ENCODE data around the gene ADGRL2.

Gene ADGRL2

DNA sequence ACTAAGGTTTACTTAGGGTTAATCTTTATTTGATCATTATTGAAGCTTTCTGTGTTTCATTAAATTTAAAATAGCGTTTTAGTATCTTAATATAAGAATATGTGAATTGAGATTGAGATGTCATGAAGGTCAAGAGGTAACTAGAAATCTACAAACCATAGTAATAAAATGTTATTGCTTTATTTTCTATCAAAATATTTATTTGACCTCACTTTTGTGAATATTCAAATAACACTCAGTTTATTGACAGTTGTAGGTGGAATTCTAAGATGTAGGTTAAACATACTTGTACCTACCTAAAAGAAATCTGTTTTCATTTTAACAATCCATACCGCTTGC is 5.7 kb downstream of the ADGRL2 start:
- DNase-seq: no peak

- DNase-seq: no peak
Measured at GRCh38 chr1:81808760-81809159, 8.0 kb downstream of the ADGRL2 start.

GRCh38 chr1:81809808-81810207 is 9.1 kb downstream of the ADGRL2 start:
- DNase-seq: no peak

DNA sequence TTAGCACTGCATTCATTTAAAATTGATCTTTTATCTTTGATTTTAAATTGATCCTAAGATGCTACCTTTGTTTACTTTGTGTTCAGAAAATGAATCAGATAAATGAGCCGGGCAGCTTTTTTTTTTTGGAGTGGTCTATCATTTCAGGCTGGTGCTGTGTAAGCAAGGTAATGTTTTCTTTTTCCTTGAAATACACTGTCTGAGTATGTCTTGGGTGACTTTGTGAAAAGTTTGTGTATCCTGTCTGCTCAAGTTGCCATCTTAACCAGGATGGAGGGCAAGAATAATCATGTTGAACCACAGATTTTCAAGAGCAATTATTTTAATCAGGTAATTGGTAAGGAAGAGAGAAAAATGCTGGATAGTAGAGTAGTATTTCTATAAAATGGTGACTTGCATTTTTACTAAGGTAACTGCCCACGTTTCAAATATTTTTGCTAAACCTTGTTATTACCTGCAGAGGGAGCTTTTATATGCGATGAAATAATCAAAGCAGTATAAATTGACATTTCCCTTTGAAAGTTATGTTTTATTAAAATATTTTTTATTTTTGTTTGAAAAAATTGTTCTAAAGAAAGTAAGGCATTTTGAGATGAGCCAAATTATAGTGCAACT is 11.1 kb downstream of the ADGRL2 start:
- DNase-seq: no peak

DNA sequence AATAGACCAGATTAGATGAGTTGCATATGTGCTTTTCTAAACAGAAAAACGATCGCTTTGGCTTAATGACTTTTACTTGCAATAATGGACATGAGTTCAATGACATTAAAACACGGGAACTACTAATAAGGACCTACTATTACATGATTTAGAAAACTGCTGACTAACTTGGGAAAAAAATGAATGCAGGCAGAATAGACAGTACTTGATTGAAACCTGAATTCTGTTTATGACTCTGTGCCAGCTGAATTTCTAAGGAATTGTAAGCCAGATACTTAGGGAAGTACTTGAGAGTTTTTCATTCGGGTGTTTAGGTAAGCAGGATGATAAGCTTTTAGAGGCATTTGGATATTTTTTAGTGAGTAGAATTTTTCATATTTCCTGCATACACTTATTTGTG is 12.0 kb downstream of the ADGRL2 start:
- DNase-seq: no peak

- no peak for DNase-seq
Measured at GRCh38 chr1:81813691-81814090, 13.0 kb downstream of the ADGRL2 start.

DNA sequence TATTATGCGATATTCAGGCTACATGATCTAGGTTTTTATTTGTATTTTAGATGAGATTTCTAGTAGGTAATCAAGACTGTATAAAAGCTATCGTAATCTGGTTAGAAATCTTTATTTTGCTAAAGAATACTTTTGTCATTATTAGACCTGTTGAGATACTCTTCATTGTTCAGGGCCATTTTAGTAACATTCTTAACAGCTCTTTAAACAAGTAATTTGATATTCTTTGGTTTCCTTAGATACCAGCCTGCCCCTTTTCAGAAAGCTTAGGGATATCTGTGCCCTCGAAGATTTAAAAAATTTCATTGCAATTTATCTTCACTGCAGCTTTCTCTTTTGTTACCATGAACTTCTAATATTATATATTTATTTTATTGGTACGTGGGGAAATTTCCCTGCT is 18.9 kb downstream of the ADGRL2 start:
- no peak for DNase-seq

DNA sequence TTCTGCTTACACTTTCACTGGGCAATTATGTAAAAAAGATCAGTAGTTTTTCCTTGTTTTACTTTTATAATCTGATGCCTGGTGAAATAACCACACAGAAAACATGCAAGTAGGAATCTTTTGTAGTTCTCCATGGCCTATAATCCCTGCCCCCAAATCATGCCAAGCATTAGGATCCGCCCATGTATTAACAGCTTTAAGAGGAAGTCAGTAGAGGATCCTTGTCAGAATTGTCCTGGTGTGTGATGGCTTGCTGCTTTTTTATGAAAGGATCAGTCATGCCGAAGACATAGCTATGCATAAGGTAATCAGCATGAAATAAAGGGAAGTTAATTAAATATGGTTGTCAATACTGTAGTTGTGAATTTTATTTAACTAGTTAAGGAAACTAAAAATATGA is 20.0 kb downstream of the ADGRL2 start:
- DNase-seq: no peak

DNA sequence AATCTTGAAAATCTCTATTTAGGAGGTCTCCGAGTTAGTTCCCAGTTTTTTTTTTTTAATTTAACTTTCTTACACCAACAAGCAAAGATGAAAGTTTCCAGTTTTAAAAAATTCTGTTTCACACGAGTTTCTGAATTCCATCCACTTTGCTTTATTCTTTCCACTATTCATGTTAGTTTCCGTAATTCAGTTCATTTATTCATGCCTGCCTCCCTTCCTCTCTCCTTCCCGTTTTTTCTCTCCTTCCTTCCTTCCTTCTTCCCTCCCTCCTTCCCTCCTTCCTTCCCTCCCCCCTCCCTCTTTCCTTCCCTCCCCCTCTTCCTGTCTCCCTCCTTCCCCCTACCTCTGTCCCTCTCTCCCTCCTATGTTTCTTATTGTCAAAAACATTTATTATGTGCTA is 22.3 kb downstream of the ADGRL2 start:
- DNase-seq: no peak

DNA sequence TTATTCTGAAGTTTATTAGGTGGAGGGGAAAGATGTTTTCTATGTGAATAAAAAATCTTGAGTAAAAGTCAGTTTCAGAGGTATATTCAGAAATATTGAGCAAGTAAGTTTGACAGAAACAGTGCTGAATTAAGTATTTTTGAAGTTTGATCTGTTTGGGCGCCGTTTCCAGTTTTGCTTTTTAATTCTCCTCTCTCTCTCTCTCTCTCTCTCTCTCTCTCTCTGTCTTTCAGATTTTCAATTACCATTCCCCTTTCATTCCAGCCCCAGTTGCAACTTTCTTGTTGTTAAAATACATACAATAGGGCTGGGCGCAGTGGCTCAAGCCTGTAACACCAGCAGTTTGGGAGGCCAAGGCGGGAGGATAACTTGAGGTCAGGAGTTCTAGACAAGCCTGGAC is 24.0 kb downstream of the ADGRL2 start:
- DNase-seq: no peak

- DNase-seq: no peak
Measured at GRCh38 chr1:81827942-81828341, 27.2 kb downstream of the ADGRL2 start.

- no peak for DNase-seq
Measured at GRCh38 chr1:81832573-81832972, 31.8 kb downstream of the ADGRL2 start.

DNA sequence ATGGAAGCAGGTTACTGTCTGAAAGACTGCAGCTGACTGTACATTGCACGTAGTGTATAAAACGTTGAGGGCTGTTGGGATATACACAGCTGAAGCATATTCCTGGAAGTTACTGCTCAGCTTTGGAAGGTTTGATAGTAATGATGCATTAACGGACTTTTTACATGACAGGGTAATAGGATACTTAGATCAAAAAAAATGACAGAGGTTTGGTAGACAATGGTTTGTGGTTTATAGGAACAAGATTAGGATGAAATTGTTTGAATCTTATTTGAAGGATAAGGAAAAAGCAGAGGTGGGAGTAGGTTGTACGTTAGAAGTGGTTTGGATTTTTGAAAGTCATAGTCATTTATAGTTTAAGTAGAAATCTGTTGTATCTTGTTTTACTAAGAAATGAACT is 33.0 kb downstream of the ADGRL2 start:
- DNase-seq: no peak

- DNase-seq: no peak
Measured at GRCh38 chr1:81834268-81834667, 33.5 kb downstream of the ADGRL2 start.

DNA sequence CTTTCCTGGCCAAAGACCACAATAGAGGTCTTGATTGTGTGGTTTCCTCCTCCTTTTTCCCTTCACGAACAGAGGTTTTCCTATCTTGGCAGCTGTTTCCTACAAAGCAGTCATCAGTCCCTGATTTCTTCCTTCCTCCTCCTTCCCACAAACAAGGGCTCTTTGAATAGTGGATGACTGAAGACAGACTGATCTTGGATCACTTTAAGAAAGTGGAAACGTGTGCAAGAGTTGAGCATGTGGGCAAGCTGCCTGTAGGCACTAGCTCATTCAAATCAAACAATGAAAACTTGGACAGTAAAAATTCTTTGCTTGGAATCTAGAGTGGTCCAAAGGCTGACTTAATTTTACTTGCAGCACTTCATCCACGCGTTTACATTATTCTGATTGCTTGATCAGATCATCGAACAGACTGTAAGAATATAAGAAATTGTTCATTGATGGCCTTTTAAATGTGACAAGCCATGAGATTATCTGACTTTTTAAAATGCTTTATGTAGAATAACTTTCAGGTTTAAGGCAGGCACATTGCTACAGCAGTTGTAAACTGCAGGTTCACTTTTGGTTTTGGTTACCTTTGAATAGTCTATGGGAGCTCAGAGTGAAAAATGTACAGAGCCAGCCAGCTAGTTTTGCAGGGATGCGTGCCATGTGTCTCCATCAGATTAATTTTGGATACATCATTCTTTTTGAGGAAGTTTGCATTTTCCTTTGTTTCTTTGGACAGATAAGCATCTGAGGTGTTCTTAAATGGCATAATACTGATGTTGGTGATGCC is 34.4 kb downstream of the ADGRL2 start:
- no peak for DNase-seq

GRCh38 chr1:81836007-81836626 is 35.4 kb downstream of the ADGRL2 start:
- no peak for DNase-seq

- no peak for DNase-seq
Measured at GRCh38 chr1:81838600-81839218, 38.0 kb downstream of the ADGRL2 start.

GRCh38 chr1:81840805-81841204 is 40.1 kb downstream of the ADGRL2 start:
- DNase-seq: no peak

DNA sequence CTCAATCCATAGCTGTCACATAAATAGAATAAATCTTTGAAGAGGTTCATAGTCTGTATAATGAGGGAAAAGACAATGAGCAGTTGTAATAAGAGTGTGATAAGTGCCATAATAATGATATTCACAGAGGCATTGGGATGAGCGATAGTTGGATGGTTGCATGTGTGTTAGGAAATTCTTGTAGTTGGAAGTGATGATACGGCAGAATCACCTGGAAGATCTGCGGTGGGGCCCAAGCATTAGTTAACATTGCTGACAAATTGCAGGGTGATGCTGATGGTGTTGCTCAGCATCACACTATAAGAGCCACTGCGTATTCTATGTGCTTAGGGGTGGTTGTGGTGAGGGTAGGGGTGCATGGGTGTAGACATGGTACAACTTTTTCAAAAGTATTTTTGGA is 41.1 kb downstream of the ADGRL2 start:
- no peak for DNase-seq

- DNase-seq: no peak
Measured at GRCh38 chr1:81844477-81844876, 43.7 kb downstream of the ADGRL2 start.

- DNase-seq: no peak
Measured at GRCh38 chr1:81846630-81847029, 45.9 kb downstream of the ADGRL2 start.

DNA sequence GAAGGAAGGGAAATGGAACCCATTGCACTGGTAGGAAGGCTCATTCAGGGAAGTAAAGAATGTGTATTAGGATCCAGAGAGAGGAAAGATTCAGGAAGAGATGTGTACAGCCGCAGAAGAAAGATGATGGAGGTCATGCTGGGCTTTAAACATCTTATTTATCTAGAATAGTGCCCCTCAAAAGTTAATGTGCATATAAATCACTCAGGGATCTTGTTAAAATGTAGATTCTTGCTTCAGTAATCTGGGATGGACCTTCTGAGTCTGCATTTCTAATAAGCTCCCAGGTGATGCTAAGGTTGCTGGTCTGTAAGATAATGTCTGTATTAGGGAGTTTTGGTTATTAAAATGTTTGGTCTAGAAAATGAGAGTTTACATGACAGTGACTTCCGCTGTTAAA is 46.3 kb downstream of the ADGRL2 start:
- no peak for DNase-seq

DNA sequence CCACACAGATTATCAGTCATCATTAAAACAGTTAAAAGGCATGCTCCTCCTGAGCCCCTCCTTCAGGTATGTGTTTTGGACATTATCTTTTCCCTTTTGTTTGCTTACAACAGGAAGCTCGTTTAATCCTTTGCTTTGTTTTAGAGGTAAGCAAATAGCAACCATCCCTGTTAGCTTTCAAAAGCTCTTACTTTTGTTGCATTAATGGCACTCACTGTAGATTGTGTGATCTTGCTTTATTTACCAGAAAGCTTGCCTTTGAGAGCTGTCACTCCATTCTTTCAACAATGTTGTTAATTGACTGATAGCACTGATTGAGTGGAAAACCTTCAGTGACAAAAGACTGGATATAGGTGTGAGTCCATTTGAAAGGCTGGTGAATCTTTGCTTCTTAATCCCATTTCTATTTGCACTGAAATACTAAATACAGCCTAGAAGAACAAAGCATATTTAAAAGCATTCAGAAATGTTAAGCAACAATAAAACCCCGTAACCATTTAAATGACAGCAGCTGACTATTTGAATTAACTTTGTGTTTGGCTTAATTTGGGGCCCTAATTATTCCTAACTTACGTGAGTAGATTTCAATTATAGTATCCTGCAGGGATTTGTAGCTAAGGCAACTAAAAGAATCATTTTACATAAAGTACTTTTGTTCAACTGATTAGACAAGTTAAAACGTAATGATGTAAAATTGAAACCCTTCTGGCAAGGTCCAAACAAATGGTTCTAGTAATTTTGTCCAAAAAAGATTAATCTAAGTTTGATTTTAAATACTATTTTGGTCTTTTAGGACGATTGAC is 48.3 kb downstream of the ADGRL2 start:
- no peak for DNase-seq
